HG02571 (cell line): Measurements from ENCODE around the gene ARVCF.

ENCODE experiments used
- ATAC-seq: cut with Tn5 transposase; IDR thresholded peaks from one replicate; pipeline ENCODE4 v1.9.1; 2021; ENCODE audit warnings: mild to moderate bottlenecking, moderate library complexity; ENCODE audit not compliant: unreplicated experiment

Gene ARVCF

GRCh38 chr22:20000246-20001081 is 16.2 kb downstream of the ARVCF start:
- no peak for ATAC-seq

DNA sequence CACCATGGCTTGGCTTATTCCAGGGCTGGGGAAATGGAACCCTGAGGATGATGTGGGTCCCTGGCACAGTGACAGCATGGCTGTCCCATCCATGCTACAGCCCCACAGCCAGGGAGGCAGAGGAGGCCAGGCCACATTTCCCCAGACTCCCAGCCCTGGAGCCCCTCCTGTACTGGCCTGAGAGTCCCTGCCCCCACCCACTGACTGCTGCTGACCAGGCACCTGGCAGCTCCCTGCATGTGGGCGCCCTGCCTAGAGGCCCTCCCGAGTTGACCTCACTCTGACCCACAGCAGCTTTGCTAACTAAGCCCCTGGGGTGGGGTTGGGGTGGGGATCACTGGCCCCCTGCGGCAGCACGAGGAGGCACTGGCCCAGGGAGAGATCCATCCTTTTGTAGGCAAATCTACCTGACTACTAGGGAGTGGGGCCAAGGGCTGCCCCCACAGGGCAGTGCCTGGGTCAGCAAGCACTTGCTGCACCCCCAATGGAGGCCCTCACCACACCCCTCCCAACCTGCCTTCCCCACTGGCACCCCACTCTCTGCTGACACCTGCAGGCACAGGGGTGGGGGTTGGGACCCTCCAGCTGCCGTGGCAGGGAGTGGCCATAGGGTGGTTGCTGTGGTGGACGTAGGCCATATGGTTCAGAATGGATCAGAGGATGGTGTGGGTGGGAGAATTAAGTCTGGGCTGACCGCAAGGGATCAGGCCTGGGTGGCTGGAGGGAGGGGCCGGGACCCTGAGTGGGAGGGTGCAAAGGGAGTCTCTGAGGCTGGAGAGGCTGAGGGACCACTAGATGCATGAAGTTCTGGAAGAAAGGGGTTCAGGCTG is 17.4 kb downstream of the ARVCF start:
- no peak for ATAC-seq

DNA sequence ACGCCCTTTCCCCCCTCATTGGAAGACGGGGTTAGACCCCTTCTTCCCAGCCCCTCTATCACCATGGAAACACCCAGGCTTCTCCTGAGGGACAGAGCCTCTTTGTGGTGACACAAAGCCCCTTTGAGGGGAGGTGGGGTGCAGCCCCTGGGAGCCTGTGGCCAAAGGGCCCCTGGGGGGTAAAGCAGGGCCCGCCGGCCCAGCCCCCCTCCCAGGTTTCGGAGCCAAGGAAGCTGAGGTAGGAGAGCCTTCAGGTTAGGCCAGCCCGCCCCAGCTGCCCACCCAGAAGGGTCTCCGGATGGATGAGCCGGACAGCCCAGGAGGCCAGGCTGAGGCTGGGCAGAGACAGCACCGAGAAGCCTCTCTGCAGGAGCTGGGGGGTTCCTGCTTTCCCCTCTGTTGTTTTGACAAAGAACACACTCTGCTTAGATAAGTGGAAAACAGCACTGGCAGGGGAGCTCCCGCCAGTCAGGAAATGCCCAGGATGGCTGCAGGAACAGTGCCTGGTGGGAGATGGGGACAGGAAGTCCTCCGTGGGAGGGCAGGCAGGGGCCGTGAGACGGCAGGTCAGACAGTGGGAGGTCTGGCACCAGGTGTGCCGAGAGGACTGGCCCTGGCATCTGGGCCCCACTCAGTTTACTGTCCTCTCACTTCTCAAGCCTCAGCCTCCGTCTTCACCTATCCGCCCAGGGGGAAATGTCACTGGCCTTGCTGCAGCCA is 18.2 kb downstream of the ARVCF start:
- no peak for ATAC-seq

DNA sequence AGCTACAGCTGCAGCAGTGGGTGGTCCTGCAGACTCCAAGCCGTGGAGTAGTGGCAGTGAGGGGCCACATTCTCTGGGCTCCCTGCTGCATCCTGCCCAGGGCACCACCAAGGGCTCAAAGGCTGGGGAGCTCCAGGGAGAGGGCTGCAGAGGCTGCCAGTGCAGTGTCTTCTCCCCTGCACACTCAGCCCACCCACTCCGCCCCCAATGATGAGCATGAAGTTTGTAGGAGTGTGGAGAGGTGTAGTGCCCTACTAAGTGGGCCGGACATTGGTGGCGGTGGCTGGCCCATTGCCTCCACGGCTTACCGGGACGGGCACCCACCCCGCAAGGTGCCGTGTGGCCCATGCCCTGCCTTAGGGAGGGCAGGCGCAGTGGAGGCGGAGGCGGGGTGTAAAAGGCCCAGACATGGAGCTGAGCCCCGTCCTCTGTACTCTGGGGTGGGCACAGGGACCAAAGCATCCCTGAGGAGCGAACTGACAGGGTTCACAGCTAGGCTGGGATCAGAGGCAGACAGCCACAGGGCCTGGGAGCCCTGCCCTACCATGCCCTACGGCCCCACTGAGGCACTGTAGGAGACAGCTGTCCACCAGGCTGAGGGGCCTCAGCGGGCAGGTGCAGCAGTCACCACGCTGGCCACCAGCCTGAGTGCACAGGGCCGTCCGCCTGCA is 18.9 kb downstream of the ARVCF start:
- ATAC-seq: no peak

- no peak for ATAC-seq
Observed at GRCh38 chr22:19996694-19997384, 19.8 kb downstream of the ARVCF start.

DNA sequence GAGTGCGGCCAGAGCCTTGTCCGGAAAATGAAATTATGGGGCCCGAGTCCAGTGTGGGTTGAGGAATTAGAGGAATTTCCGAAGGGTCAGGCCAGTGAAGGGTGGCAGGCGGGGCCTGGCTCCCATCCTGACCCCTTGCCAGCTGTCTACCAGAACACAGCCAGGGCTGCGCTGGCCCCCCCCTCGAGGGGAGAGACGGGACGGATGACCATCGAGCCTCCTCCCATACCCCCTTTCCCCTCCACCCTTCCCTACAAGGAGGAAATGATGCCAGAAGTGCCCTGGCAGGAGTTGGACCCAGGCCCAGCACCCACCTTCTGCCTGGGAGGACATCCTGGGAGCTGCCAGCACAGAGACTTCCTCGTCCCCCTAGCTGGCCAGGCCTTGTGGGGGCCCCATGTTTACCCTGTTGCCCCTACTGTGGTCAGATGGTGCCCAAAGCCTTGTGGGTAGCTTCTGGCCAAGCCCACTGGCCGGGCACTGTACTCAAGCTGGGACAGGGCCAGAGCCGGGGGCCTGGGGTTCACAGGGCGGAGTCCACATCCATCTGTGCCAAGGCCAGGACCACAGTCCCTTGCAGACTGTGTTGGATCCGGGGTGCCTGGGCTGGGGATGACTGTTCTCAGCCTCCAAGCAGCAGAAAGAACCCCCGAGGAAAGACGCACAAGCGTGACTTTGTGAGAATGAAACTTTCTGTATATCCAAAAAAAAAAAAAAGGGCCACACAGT is 20.8 kb downstream of the ARVCF start:
- ATAC-seq: no peak

DNA sequence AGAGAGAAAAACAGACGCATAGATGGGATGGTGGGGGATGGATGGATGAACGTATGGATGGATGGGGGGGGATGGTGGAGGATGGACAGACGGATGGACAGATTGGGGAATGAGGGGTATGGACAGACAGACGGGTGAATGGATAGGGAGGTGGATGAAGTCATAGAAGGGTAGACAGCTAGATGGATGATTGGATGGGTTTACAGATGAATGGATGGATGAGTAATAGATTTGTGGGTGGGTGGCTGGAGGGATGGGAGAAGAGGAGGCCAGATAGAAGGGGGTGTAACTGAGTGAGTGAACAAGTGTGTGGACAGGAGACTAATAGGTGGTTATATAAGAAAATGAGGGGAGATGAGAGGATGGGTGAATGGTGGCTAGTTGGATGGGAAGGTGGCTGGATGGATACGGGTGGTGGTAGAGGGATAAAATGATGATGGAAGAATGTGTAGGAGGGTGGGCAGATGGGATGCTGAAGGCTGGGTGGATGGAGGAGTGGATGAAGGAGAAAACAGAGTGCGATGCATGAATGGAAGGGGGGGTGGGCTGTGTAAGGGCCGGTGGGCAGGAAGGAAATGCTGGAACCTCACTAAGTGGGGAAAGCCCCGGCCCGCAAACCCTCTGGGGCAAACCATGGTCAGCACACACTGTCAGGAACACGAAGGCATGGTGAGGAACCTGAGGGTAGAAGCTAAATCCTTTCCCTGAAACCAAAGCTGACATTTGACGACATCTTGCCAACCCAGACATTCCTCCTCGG is 21.6 kb downstream of the ARVCF start:
- ATAC-seq: no peak

- no peak for ATAC-seq
Observed at GRCh38 chr22:19993926-19994325, 22.7 kb downstream of the ARVCF start.

DNA sequence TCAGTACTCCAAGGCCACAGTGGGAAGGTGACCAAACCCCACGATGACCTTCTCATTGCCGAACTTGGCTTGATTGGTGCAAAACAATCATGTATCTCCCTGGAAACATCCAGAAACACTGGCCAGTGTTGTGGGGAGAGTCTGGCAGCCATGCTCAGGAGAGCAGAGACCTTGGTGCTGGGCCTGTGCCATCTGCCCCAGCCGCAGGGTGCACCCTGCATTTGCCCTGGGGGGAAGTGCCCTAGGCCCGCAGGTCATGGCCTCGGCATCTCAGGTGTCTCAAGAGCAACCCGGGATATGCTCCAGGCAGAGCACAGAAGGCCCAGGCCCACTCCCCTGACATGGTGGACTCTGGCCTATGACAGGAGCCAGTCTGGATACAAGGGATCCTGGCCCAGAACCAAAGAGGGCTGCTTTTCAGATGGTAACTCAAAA is 23.7 kb downstream of the ARVCF start:
- ATAC-seq: no peak

- no peak for ATAC-seq
Observed at GRCh38 chr22:19992481-19992911, 24.1 kb downstream of the ARVCF start.

GRCh38 chr22:19991645-19992451 is 24.8 kb downstream of the ARVCF start:
- ATAC-seq: no peak

DNA sequence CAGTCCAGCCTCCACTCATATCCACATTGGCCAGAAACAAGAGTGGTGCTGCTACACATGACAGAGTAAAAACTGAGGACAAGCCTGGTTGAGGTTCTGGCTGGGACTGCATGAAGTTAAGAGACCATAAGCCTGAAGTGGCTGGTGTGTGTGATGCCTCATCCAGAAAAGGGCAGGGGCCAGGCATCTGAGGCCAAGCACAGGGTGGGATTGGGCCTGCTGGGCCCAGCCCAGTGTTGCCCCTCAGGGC is 25.3 kb downstream of the ARVCF start:
- ATAC-seq: no peak

DNA sequence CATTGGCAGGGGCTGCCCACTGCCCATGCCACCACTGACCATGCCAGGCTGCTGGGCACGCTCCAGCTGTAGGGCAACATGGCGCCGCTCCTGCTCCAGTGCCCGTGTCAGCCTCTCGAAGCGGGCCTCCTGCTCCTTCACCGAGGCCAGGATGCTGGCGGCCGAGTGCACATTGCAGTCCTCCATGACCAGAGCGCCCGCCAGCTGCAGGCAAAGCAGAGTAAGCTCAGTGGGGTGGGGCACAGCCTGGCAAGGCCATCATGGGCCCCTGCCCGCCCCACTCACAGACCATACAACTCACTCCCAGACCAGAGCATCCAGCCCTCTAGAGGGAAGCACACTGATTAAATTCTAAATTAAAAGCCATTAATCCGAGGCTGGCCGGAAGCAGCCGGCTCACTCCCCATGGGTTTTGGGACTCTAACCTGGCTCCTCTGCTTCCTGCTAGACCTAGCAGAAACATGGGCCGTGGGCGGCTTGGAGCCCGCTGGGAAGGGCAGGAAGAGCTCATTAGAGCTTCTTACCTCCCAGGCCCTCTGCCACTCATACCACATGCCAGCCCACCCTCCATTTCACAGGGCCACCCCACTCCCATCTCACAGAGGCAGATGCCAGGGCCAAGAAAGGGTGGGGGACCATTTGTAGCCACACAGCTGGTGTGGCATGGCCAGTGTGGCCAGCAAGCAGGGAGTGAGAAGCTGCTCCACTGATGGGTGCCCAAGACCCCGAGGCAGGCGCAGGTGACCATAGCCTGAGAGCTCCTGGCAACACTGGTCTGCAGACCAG is 25.8 kb downstream of the ARVCF start:
- ATAC-seq: no peak

GRCh38 chr22:19990188-19990587 is 26.4 kb downstream of the ARVCF start:
- ATAC-seq: no peak

DNA sequence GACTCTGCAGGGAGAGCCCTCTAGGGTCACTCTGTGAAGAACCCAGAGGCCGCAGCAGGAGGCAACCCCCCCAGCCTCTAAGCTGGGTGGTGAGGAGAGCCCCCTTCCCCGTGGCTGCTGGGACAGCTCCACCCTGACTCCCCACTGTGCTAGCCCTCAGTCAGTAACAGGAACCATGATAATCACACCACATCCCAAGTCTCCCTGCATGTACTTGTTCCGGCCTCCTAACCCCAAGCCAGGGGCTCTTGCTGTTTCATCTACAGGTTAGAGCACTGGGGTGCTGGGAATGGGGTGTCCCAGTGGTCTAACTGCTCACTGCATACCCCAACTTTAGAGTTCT is 26.9 kb downstream of the ARVCF start:
- no peak for ATAC-seq

DNA sequence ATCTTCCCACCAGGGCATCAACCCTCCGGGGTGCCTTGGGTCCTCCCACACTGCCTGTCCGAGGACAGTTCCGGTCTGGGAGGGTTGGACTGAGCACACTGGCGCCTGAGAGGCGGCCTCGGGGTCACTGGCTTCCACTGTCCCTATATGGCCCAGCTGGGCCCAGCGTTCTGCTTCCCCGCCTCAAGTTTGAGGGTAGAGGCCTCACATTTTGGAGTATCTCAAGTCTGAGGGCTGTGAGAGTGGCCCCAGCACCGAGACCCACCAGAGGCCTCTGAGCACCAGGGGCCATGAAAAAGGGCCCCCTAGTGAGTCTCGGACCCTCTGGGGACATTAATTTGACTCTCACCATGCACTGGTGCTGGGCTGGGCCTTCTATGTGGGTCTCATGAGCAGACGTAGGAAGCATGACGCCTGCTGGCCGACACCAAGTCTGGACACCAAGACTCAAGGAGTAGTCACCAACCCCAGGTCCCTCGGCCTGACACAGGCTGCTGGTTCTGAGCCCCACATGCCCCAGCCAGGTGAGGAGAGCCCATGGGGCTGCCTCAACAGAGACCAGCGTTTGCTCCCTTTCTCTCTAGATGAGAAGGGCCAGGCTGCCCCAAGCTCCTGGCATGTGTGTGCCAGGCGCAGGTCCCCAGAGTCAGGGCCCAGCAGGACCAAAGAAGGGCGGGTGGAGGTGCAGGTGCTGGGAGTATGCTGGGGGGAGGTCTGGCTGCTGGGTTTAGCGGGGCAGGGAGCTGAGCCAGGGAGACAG is 27.5 kb downstream of the ARVCF start:
- ATAC-seq: no peak

- ATAC-seq: no peak
Observed at GRCh38 chr22:19988331-19988808, 28.3 kb downstream of the ARVCF start.
